SU-DHL-6 (cell line): Measurements from ENCODE around the gene SORBS2.
A peak's percentile ranks its signal among the peaks of the same experiment; 100 is the strongest.

ENCODE experiments used
- H2AFZ ChIP-seq: fragments of 200-600 bp; sonication (generic); 2 replicates; pipeline ENCODE4 v1.6.1; 2014; ENCODE audit warnings: low read depth, mild to moderate bottlenecking, moderate library complexity, mixed read lengths, antibody characterized with exemption, low read length; ENCODE audit not compliant: severe bottlenecking
- H3F3A ChIP-seq: fragments of 200-600 bp; shearing (Covaris generic); 2 replicates; pipeline ENCODE4 v1.6.0; 2016; ENCODE audit warnings: antibody characterized with exemption, mild to moderate bottlenecking; ENCODE audit not compliant: insufficient read depth
- H3K27ac ChIP-seq: fragments of 200-600 bp; sonication (generic); 2 replicates; pipeline ENCODE4 v1.5.1; 2016; ENCODE audit warnings: low read depth, mild to moderate bottlenecking, low read length, moderate library complexity, mixed read lengths
- H3K27me3 ChIP-seq: fragments of 200-600 bp; sonication (generic), shearing (Covaris generic); 2 replicates; pipeline ENCODE4 v1.6.0; 2014; ENCODE audit warnings: mild to moderate bottlenecking, low read length
- H3K36me3 ChIP-seq: fragments of 200-600 bp; sonication (generic); 2 replicates; pipeline ENCODE4 v1.6.1; 2014; ENCODE audit warnings: mild to moderate bottlenecking, low read length, mixed read lengths
- H3K4me2 ChIP-seq: fragments of 300-600, 200-600 bp; shearing (Covaris generic), sonication (generic); 2 replicates; pipeline ENCODE4 v1.6.0; 2014; ENCODE audit warnings: low read length, low read depth, mild to moderate bottlenecking; ENCODE audit not compliant: poor library complexity, severe bottlenecking
- H3K4me3 ChIP-seq: fragments of 200-600 bp; sonication (generic); 2 replicates; pipeline ENCODE4 v1.5.1; 2014; ENCODE audit warnings: antibody characterized with exemption, low read length, mild to moderate bottlenecking, mixed read lengths; ENCODE audit not compliant: insufficient read depth, poor library complexity, severe bottlenecking
- H3K79me2 ChIP-seq: fragments of 200-600 bp; sonication (generic); 2 replicates; pipeline ENCODE4 v1.6.1; 2014; ENCODE audit warnings: mild to moderate bottlenecking, low read length, moderate library complexity; ENCODE audit not compliant: insufficient read depth
- H3K9ac ChIP-seq: fragments of 200-600 bp; sonication (generic); 2 replicates; pipeline ENCODE4 v1.7.0; 2014; ENCODE audit warnings: mild to moderate bottlenecking, low read length
- H3K9me2 ChIP-seq: fragments of 200-600 bp; sonication (generic); replicated peaks from 2 replicates; pipeline ENCODE4 v1.6.1; 2014; ENCODE audit warnings: low read length; ENCODE audit not compliant: insufficient read depth
- H3K9me3 ChIP-seq: fragments of 200-600 bp; sonication (generic); 2 replicates; pipeline ENCODE4 v1.6.1; 2014; ENCODE audit warnings: low read length, mixed read lengths; ENCODE audit not compliant: insufficient read depth
- H4K20me1 ChIP-seq: fragments of 200-600 bp; sonication (generic); 2 replicates; pipeline ENCODE4 v1.6.1; 2014; ENCODE audit warnings: low read depth, mild to moderate bottlenecking, antibody characterized with exemption, low read length, moderate library complexity, mixed read lengths
- EZH2phosphoT487 ChIP-seq: fragments of 200-600 bp; sonication (generic), shearing (Covaris generic); conservative IDR thresholded peaks from 2 replicates; pipeline ENCODE4 v1.6.1; 2018; ENCODE audit warnings: mild to moderate bottlenecking, antibody characterized with exemption, low read length, moderate library complexity, mixed read lengths
- TF ChIP-seq, protein P1 (sequence below): fragments of 200-600 bp; sonication (generic); IDR thresholded peaks from one replicate; pipeline ENCODE4 v1.5.1; 2017; ENCODE audit warnings: antibody characterized with exemption, mild to moderate bottlenecking, low read length, moderate library complexity; ENCODE audit not compliant: insufficient read depth, poor library complexity, severe bottlenecking

SORBS2 gene

GRCh38 chr4:185809121-185809520, 2.9 kb downstream of the SORBS2 start:
- Histone ChIP-seq H3K79me2 (no peaks in the 10 kb centered on the region), H3K9ac (peak overlapping the region; percentile 59; the same call in 1 of the 2 replicates), H3K27me3 (no peaks in the 10 kb centered on the region)

DNA sequence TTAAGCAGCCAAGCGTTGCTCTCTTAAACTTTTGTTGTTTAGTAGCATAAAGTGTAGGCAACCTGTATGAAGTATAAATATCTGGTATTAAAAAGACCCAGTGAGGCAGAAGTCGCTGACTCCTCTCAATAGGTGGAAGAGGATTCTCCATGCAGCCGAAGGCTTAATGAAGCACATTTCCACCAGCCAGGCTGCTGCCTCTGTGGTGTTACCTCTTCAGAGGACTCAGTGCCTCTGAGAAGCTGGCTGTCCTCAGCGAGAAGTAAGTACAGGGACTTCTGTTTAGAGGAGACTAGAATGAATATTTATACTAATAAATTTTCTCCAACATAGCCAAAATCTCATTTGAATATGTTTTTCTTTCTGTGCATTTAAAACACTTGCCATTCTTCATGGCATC, 6.0 kb downstream of the SORBS2 start:
- TF ChIP-seq, protein P1, sequence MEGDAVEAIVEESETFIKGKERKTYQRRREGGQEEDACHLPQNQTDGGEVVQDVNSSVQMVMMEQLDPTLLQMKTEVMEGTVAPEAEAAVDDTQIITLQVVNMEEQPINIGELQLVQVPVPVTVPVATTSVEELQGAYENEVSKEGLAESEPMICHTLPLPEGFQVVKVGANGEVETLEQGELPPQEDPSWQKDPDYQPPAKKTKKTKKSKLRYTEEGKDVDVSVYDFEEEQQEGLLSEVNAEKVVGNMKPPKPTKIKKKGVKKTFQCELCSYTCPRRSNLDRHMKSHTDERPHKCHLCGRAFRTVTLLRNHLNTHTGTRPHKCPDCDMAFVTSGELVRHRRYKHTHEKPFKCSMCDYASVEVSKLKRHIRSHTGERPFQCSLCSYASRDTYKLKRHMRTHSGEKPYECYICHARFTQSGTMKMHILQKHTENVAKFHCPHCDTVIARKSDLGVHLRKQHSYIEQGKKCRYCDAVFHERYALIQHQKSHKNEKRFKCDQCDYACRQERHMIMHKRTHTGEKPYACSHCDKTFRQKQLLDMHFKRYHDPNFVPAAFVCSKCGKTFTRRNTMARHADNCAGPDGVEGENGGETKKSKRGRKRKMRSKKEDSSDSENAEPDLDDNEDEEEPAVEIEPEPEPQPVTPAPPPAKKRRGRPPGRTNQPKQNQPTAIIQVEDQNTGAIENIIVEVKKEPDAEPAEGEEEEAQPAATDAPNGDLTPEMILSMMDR, result no peak
- TF ChIP-seq EZH2phosphoT487, result no peak
- no peak overlapping the region for H2AFZ ChIP-seq
- H3K27me3 ChIP-seq, result no peaks in the 10 kb centered on the region
- H3K79me2 ChIP-seq, result no peaks in the 10 kb centered on the region
- H3K9ac ChIP-seq, result no peak overlapping the region
- no peaks in the 10 kb centered on the region for H3K9me3 ChIP-seq
- H3K27ac ChIP-seq, result no peak overlapping the region
- peaks cover 7% of the 10 kb centered on the region; the same call in 1 of the 2 replicates for H3F3A ChIP-seq
- H3K4me2 ChIP-seq, result no peak overlapping the region
- H3K4me3 ChIP-seq, result no peak overlapping the region
- no peaks in the 10 kb centered on the region for H3K9me2 ChIP-seq
- no peaks in the 10 kb centered on the region for H3K36me3 ChIP-seq
- H4K20me1 ChIP-seq, result no peaks in the 10 kb centered on the region

More at GRCh38 chr4:185809121-185809520, 2.9 kb downstream of the SORBS2 start:
- Histone ChIP-seq H3K4me3 (peak overlapping the region; percentile 55), H3K36me3 (no peaks in the 10 kb centered on the region), H3K27ac (no peak overlapping the region), H3K9me3 (no peaks in the 10 kb centered on the region), H3K9me2 (no peaks in the 10 kb centered on the region), H2AFZ (no peak overlapping the region), H3F3A (peaks cover 13% of the 10 kb centered on the region), H3K4me2 (peak overlapping the region; percentile 98), H4K20me1 (no peaks in the 10 kb centered on the region)
- TF ChIP-seq, protein P1, result no peak
- TF ChIP-seq EZH2phosphoT487, result no peak

DNA sequence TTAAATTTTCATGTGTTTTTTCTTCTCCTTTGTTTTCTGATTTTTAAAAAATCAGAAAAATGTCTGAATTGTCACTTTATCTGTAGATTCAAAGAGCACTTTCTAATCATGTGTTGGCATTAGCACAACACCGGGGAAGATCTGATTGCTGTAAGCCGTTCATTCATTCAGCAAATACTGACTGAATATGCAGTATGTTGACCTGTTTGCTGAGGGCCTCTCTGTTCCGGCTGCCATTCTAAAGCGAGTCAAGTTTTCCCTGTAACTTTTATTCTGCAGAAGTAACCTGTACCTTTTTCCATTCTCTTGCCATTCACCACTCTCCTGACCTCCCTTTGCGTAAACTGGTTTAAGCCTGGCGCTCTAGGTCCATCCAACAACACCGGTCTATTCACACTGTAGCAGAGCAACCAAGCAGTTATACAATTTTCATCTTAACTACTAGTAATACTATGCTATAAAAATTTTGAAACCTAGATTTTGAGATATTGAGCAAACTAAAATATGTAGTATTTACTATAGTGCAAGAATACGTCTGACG, 6.7 kb downstream of the SORBS2 start:
- no peaks in the 10 kb centered on the region for H3K9me3 ChIP-seq
- H3K9me2 ChIP-seq, result no peaks in the 10 kb centered on the region
- TF ChIP-seq, protein P1, result no peak
- TF ChIP-seq EZH2phosphoT487, result no peak

More for the DNA sequence above, 6.7 kb downstream of the SORBS2 start:
- Histone ChIP-seq H3K4me3 (no peak overlapping the region), H3F3A (0 out of 2 replicates have a peak, but pooled peaks cover 4% of the 10 kb centered on the region), H3K27me3 (no peaks in the 10 kb centered on the region), H2AFZ (no peak overlapping the region), H3K27ac (no peak overlapping the region), H3K9ac (no peak overlapping the region), H3K4me2 (no peak overlapping the region), H3K36me3 (no peaks in the 10 kb centered on the region), H4K20me1 (no peaks in the 10 kb centered on the region), H3K79me2 (no peaks in the 10 kb centered on the region)
